Activated naive CD8-positive, alpha-beta T cell treated with anti-CD3 and anti-CD28 coated beads, Interleukin-2, amount 50 U/mL, for 16 hours (primary cell): ENCODE data around the gene TRABD2B.

Experiments
- DNase-seq: peaks from one replicate; pipeline ENCODE4 v3.0.0-alpha.2; 2020; ENCODE audit warnings: low read depth, low spot score

The TRABD2B gene

GRCh38 chr1:47997289-47998200 lies at the start of gene TRABD2B:
Gene TRABD2B (minus strand): TSS chr1:47997385.
- peak; percentile 6 for DNase-seq

- no peak for DNase-seq
These were observed 47.1 kb upstream of the TRABD2B start for GRCh38 chr1:48044311-48044710.

- no peak for DNase-seq
These were observed 46.4 kb upstream of the TRABD2B start for GRCh38 chr1:48043622-48044021.

- DNase-seq = no peak
These were observed 43.0 kb upstream of the TRABD2B start for GRCh38 chr1:48040154-48040553.

- DNase-seq = no peak
These were observed 42.2 kb upstream of the TRABD2B start for GRCh38 chr1:48039088-48040054.

GRCh38 chr1:48038270-48038767 lies 41.1 kb upstream of the TRABD2B start:
- DNase-seq = no peak

- no peak for DNase-seq
These were observed 39.6 kb upstream of the TRABD2B start for GRCh38 chr1:48036710-48037355.

GRCh38 chr1:48035371-48036141 lies 38.4 kb upstream of the TRABD2B start:
- no peak for DNase-seq

GRCh38 chr1:48033495-48034045 lies 36.4 kb upstream of the TRABD2B start:
- DNase-seq = no peak

- no peak for DNase-seq
These were observed 34.5 kb upstream of the TRABD2B start for GRCh38 chr1:48031676-48032075.

GRCh38 chr1:48030696-48031365 lies 33.6 kb upstream of the TRABD2B start:
- no peak for DNase-seq

- no peak for DNase-seq
These were observed 33.0 kb upstream of the TRABD2B start for GRCh38 chr1:48030211-48030610.

GRCh38 chr1:48028218-48029069 lies 31.3 kb upstream of the TRABD2B start:
- no peak for DNase-seq

GRCh38 chr1:48027533-48027835 lies 30.3 kb upstream of the TRABD2B start:
- no peak for DNase-seq

GRCh38 chr1:48026701-48027532 lies 29.7 kb upstream of the TRABD2B start:
- DNase-seq = no peak

- no peak for DNase-seq
These were observed 29.1 kb upstream of the TRABD2B start for GRCh38 chr1:48026275-48026674.

GRCh38 chr1:48025076-48025475 lies 27.9 kb upstream of the TRABD2B start:
- DNase-seq = no peak

- no peak for DNase-seq
These were observed 26.3 kb upstream of the TRABD2B start for GRCh38 chr1:48023488-48023887.
